HG02970 (cell line): ENCODE measurements around the gene TNRC6C.
"Not testable (repeated sequence)": the region's sequence is repeated elsewhere in the genome, so short reads cannot be mapped to it uniquely, and the experiment has no call there.

Source experiments
- ATAC-seq: cut with Tn5 transposase; IDR thresholded peaks from one replicate; pipeline ENCODE4 v1.9.1; 2021; ENCODE audit warnings: mild to moderate bottlenecking, moderate library complexity, moderate number of reproducible peaks; ENCODE audit not compliant: unreplicated experiment, low FRiP score

The TNRC6C gene

DNA sequence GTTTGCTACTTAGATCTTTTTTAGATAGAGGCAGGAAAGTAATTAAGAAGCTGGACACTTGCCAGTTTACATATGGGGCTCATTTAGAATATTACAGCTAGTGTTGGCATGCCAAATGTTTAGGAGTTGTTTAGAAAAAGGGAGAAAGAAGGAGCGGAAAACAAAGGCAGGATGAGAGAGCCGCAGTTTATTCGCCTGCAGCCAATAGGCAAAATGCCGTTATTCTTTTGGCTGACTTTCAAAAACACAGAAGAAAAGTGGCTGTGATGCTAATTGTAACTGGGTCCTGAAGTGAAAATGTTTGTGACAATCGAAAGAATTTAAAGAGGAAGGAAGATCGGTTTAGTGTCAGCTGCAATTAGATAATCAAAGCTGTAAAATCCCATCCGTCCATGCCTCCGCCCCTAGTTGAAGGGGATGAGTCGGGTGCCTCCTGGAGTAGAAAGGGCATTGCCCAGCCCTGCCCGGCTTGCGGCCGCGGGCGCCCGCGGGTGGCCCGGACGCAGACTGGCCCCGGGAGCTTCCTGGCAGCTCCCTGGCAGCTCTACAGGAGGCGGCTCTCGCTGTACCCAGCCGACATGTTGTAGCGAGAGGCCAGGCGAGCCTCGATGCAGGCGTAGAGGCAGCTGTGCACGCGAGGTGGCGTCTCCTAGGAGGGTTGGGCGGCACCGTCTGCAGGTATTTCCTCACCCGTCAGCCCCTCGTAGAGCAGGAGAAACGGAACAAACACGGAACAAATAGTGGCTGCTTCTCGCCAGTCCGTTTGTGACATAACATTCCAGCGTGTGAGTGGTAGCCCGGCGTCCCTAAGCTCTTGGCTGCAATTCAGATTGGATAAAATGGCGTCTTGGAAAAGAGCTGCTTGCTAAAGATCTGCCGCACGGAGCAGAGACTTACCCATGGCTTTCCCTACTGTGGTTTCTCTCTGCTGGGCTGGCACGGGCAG lies 82.2 kb downstream of the TNRC6C start:
- ATAC-seq = no peak

GRCh38 chr17:78041386-78042179 lies 83.1 kb downstream of the TNRC6C start:
- no peak for ATAC-seq

DNA sequence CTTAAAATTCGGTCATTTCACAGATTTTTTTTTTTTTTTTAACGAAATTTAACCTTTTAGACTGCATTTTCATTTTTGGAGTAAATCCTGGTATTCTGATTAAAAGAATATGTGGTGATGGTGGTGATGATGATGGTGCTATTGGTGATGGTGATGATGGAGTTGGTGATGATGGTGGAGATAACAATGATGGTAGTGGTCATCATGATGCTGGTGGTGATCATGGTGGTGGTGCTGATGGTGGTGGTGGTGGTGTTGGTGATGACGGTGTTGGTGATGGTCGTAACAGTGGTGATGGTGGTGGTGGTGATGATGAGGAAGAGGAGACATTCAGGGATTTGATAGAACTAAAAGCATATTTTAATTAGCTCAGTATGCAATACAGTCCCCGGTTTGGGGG lies 84.0 kb downstream of the TNRC6C start:
- ATAC-seq = no peak

- no peak for ATAC-seq
Measured at GRCh38 chr17:78043031-78043430, 84.5 kb downstream of the TNRC6C start.

DNA sequence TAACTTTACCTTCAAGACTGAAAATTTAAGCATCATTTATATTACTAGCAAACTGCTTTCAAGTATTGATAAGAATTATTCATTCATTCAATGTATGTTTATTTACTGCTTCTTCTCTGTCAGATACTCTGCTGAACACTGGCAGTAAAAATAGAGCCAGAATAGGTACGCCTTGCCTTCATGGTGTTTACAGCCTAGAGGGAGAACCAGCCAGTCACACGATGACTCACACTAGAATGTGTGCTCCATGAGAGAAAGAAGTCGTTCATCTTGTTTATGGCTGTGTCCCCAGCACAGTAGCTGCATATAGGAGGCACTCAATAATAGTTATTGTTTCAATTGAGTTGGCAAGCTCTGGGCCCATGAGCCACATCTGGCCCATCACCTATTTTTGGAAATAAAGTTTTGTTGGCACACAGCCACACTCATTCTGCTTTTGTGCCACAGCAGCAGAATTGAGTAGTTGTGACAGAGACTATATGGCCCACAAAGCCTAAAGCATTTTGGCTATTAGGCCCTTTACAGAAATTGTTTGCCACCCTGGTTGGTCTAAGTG lies 85.9 kb downstream of the TNRC6C start:
- ATAC-seq = no peak

DNA sequence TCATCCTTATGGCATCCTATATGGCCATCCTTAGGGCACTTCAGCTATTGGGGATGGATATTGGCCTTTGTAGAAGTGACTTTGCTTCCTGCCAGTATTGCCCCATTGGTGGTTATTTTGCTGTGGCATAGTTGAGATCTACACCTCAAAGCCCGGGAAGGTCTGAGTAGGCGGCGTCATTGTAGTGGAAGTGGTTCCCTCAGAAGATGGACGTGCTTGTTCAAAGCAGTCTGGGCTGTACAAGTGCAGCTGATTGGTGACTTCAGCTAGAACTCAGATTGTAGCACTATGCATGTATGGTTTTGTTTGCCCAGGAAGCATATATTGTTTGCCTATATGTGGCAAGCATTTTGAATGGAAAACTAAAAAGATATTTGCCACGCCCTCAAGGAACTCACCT lies 86.8 kb downstream of the TNRC6C start:
- no peak for ATAC-seq

GRCh38 chr17:78046923-78047322 lies 88.4 kb downstream of the TNRC6C start:
- ATAC-seq = no peak

DNA sequence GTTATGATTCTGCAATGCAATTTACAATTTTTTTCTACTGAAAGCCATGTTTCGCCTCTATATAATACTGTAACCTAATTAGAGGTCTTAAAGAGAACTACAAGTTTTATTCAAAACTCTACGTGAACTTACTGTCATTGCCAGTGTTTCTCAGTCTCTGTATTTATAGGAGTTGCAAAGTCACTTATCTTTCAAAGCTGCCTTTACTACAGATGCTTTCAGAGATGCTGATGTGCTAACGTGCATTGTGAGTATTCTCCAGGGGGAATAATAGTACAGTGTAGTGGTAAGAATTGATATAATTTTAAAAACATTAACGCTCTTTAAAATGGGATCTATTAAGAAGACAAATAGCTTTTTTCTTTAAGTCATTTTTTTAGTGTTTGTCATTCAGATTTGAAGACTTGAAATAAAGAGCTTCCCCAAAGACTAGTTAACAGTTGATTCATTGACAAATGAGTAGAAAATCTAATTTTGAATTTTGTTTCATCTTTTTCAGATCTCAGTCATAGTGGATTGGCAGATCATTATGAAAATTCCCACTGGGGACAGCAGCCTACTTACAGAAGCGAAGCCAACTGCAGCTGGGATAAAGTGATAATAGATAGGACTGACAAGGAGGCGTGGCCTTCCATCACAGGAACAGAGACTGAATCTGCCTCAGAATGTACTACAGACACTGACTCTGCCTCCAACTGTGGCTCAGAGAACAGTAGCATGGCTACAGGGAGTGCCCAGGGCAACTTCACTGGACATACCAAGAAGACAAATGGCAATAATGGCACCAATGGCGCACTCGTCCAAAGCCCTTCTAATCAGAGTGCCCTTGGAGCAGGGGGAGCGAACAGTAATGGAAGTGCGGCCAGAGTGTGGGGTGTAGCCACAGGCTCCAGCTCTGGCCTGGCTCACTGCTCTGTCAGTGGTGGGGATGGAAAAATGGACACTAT lies 90.1 kb downstream of the TNRC6C start:
- no peak for ATAC-seq

DNA sequence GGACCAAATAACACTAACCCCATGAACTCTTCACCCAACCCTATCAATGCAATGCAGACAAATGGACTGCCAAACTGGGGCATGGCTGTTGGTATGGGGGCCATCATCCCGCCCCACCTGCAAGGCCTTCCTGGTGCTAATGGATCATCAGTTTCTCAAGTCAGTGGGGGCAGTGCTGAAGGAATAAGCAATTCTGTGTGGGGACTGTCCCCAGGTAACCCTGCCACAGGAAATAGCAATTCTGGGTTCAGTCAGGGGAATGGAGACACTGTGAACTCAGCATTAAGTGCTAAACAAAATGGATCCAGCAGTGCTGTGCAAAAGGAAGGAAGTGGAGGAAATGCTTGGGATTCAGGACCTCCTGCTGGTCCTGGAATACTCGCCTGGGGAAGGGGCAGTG lies 91.1 kb downstream of the TNRC6C start:
- ATAC-seq = no peak

GRCh38 chr17:78051186-78051972 lies 92.9 kb downstream of the TNRC6C start:
- no peak for ATAC-seq

GRCh38 chr17:78053777-78054468 lies 95.4 kb downstream of the TNRC6C start:
- ATAC-seq = no peak

DNA sequence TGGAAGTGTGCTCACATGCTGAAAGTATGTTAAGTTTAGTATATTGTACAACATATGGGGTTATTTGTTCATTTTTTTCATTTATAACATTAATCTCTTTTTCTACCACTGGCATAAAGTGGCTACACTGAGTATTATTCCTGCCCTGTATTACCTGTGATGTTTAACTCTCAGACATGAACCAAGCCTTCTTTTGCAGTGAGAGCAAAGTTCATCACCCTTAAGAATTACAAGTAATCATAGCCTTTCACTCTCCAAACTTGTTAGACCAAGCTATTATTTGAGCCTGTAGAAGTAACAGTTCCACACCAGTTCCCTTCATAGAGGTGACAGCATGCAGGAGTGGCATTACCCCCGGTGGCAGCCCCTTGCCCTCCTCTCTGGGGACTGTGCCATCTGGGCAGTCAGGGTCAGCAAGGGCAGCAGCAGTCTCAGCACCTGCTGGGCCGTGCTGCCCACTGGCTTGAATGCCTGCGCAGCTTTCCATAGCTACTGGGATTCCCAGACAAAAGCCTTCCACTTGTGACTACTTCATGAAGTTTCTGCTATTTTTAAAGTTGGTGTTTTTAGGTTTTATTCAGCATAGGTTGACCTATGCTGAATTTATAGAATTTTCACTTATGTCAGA lies 98.7 kb downstream of the TNRC6C start:
- ATAC-seq = no peak

GRCh38 chr17:78058001-78058400 lies 99.5 kb downstream of the TNRC6C start:
- no peak for ATAC-seq

DNA sequence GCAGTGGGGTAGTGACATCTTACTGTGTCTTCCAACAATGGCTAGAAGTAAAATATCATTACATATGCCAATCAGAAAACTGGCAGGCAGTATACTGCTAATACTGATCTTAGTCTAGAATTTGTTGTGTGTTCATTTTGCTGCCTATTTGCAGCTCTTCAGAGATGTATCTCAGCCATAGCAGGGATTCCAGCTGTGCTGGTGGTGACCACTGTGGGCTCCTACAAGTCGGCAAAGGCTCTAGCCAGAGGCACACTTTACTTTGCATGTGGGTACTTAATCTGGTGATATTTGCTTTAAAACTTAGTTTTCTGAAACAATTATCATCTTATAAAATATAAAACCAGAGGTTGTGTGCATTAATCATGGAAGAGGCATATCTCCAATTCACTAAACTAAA lies 100.1 kb downstream of the TNRC6C start:
- no peak for ATAC-seq

- ATAC-seq = no peak
Measured at GRCh38 chr17:78062596-78062995, 104.1 kb downstream of the TNRC6C start.

GRCh38 chr17:78063489-78063888 lies 105.0 kb downstream of the TNRC6C start:
- ATAC-seq = no peak

GRCh38 chr17:78064708-78065107 lies 106.2 kb downstream of the TNRC6C start:
- no peak for ATAC-seq

GRCh38 chr17:78066976-78067375 lies 108.5 kb downstream of the TNRC6C start:
- not testable (repeated sequence) for ATAC-seq
